GM19238 (cell line): Measurements from ENCODE around the gene ATF5.

Experiments
- DNase-seq: peaks from one replicate; pipeline ENCODE4 v3.0.0; 2011; ENCODE audit warnings: low spot score; ENCODE audit not compliant: insufficient read length

ATF5 gene

DNA sequence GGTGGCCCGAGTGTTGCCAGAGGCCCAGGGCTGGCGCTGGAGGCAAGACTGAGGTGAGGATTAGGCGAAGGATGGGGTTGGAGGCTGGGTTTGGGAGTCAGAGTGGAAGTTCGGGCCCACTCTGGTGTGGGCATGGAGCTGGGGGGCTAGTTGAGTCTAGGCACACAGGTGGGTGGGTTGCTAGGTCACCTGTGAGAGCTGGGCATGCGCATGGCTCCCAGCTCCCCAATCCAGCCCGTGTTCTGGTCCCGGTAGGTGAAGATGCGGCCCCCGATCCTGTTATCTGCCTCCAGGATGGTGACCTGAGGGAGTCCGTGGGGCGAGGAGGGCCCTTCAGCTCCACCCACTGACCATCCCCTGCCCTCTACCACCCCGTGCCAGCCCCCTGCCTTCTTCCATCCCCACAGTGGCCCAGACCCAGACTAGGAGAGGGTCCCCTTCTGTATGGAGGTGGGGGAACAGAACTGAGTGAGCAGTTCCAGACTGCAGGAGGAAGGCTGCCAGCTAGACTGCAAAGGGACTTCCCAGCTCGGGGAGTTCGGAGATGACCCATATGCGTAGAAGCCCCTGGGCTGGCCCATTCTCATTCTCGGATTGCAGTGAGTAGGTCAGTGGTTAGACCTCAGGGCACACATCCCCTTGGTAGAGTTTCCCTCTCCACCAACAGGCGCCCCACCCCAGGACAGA, 34.0 kb upstream of the ATF5 start:
- peak; percentile 67 for DNase-seq

DNA sequence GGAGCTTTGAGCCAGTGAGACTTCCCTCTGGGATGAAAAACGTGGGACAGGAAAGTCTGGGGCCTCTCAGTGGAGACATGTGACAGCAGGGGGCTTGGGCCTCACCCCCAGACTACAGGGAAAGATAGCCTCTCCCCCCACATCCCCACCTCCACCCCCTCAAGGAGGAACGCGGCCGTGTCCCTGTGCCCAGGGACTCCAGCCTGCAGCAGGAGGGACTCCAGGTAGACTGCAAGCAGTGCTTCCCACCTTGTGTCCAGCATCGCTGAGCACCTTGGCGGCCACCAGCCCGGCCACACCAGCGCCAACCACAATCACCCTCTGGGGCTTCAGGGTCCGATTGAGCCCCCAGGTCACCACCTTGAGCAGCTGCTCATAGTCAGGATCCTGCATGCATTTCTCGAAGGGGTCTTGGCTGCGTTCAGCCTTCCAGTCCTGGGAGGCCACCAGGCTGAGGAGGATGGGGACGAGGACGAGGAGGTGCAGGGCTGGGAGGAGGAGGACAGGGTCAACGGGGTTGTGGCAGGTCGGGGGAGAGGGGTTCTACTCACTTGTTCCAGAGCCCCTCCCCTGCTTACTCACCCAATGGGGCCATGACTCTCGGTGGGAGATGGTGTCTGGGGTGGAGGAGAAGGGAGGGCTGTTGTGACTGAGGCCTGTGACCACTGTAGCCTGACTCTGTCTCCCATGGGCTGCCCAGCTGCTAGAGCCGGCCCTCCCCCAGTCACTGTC, 33.3 kb upstream of the ATF5 start:
- DNase-seq = no peak

DNA sequence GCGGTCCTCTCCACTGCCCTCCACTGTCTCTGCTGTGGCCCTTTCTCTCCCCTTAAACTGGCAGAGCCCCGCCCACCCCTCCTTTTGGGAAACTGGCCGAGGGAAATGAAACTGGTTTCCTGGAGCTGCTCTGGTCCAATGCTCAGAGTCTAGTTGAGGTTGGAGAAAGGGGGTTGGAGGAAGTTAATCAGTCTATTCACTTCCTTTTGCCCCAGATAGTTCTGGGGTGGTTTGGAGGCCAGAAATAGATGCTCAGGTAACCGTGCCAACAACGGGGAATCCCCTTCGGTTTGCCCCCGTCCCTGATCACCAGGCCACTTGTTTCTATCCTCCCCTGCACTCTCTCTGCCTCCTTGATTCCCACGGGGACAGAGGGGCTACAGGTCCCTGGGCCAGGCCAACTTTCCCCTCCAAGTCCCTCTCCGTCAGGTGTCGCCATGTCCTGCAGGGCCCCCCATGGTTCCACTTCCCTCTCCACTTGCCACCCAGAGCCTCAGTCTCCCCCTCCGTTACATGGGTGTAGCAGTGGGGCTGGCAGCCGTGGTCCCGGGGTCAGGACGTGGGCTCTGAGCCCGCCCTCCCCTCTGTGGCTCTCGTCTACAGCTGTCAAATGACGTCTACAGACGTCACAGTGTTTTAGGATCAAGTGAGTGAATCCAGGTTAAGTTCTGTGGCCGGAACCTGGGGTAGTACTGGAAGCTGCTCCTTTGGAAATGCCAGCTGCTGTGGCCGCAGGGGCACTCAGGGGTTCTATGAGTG, 32.0 kb upstream of the ATF5 start, which contains the start of gene IL4I1:
IL4I1 (minus strand) TSS at position 25 of the 759 bp plus-strand sequence. CDS start 727 bp downstream, outside the sequence.
- DNase-seq = peak; percentile 83

DNA sequence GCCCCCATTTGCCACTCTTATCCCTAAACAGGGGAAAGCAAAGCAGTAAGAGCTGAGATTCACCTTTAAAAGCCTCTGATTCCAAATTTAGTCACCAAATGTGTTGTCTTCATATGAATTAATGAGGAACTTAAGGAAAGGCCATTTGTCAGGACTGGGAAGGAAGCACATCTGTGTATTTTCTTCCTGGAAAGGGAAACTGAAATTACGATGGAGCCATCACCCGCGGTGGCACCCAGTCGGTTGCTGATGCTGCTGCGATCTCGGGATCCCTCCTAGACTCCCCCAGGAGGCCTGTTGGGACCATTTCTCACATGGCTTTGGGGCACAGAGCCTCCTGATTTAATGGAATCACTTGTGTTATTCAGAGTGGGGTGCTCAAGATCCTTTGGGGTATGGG, 24.9 kb upstream of the ATF5 start:
- no peak for DNase-seq

DNA sequence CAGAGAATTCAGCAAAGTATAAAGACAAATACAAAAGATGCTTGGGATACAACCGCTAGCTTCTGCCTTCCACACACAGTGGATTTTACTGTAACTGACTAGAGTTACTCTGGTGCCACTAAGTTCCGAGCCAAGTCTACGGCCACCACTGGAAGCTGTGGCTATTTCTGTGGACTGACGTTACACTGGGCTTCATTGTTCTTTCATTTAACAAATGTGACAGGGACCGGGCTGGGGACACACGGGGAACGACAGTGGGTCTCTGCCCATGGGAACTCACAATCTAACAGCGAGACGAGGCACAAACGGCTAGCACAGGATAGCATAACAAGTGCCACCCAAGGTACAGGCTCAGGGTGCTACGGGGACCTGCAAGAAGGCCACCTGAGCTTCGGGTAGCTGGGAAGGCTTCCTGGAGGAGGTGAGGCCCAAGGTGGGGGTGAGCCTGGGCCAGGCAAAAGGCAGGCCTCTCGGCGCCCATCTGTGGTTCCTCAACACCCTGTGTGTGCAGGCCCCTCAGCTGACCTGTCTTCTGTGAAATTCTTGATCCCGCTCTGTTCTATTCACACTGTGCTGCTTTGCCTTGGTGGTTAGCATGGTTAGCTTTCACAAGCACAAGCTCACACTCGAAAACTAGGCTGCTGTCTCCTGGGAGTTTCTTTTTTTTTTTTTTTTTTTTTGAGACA, 22.0 kb upstream of the ATF5 start:
- DNase-seq = no peak

DNA sequence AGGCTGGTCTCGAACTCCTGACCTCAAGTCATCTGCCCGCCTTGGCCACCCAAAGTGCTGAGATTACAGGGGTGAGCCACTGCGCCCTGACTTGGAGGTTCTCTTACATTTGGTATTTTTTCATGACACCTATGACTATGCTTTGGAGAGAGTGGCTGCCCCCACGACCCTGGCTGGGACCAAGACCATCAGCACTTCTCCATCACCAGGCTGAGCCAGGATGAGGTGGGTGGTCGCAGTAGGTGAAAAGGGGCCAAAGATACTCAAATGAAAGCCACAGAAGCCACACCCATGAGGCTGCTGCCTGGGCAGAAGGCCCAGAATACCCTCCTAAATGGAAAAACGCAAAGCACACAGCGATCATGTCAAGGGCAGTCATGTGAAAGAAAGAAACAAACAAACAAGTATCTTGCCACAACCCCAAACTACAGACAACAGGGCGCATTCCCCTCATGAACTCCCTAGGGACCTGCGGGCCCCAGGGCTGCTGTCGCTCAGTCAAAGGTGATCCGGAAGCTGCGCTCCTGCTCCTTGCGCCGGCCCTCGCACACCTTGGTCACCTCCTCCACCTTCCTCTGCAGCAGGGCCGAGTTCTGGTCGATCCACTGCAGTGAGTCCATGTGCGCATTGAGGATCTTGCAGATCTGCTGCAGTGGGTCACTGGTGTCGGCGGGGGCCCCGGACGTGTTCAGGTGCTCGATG, 21.1 kb upstream of the ATF5 start:
- no peak for DNase-seq

DNA sequence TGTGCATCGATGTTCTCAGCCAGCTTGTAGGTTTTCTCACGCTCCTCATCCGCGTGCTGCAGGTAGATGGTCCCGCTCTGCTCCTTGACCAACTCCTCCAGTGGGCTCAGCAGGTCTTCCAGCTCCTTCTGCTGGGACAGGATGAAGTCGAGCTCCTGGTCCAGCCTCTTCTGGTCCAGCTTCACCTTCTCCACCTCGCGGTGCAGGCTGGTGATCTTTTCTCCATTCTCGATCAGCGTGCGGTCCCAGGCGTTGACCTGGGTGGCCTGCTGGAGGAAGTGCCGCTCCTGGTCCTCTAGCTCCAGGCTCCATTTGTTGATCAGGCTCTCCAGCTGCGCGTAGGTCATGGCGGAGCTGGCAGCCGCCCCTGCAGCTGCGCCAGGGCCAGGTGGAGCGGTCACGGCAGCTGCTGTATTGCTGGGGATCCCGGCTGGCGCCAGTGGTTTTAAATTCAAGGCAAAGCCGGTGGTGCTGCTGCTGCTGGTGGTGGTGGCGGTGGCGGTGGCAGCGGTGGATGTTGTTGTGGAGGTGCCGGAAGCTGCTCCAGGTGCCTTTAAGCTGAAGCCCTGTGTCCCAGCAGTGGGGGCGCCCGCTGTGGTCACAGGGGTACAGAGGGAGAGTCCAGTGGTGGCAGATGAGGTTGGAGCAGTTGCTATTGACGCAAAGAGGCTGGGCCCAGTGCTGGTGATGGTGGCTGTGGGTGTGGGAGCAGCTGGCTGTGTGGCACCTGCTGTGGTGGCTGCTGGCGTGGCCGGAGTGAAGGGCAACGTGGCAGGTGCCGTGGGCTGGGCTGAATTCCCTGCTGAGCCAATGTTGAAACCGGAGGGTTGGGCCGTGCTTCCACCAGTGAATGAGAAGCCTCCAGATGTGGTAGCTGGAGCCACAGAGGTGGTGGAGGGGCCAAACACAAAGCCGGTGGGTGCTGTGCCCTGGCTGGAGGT, 20.3 kb upstream of the ATF5 start:
- DNase-seq = no peak

DNA sequence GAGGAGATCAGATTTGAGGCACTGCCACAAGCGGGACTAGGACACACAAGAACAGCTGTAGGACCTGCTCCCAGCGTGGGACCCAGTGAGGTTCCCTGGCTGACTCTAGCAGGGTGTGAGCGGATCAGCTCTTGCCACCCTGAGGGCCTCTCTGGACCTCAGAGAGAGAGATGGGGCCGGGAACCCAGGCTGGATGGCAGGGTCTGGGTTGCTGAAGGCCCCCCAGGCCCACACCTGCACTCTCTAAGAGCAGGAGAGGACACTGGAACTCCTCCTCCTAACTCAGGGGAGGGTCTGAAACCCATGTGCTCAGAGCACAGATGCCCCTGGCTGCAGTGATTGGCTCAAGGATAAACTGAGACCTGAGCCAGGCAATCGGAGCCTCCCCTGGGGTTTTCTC, 18.8 kb upstream of the ATF5 start:
- DNase-seq = no peak

DNA sequence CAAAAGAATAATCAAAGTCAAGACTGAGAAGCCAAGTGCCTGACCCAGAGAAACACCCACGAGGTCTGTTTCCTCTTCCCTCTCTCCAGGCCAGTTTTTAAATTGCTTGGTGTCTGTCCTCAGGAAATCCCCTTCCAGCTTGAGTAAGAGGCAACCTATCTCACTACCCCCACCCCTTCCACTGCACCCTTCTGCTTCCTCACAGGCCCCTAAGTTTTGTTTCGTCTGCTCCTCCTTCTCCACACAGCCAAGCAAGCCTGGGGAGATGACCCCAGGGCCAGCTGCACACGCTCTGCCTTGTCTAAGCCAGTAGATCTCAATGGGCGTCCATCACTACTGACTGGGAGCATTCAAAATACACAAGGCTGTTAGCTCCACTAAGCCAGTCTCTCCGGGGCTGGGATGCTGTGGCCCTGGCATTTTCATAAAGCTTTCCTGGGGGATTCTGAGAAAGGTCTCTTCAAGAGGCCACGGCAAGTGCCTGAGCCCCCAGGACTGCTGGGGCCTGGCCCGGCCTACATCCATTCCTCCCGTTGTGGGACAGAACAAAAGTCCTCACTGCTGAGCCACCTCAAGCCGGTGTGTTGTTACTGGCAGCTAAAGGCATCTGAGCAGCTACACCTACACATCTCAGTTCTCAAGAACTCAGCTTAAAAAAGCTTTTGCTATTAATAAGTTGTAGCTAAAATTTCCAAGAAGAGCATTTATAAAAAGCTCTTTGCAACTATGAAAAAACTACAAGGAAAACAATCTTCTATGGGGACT, 17.4 kb upstream of the ATF5 start:
- DNase-seq = peak; percentile 68

DNA sequence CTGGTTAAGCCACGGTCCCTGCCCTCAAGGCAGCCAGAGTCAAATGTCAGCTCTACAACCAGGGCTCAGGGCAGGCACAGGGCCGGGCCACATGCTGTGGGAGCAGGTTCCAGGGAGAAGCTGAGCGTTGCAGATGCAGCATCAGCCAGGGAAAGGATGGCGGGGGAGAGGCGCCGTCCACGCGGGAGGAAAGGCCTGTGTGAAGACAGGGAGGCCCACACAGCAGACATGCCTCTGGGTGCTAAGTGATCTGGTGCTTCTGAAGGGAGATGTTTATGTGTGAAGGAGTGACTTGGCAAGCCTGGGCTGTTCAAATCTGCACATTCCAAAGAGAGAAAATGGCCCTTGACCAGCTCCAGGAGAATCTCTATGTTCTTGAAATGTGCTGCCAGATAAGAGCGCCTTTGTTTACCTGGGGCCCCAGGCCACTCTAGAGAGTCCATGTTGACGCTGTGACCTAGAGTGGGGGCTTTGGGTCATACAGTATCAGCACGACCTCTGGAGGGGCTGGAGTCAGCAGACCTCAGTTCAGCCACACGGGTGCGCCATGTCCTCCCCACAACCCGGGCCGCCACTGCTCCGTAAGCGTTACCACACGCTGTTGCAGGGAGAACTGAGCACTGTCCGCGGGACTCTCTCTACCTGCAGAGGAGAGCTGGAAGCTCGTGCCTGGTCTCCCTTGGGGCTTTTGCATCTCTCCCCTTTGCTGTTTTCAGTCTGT, 15.9 kb upstream of the ATF5 start:
- no peak for DNase-seq

DNA sequence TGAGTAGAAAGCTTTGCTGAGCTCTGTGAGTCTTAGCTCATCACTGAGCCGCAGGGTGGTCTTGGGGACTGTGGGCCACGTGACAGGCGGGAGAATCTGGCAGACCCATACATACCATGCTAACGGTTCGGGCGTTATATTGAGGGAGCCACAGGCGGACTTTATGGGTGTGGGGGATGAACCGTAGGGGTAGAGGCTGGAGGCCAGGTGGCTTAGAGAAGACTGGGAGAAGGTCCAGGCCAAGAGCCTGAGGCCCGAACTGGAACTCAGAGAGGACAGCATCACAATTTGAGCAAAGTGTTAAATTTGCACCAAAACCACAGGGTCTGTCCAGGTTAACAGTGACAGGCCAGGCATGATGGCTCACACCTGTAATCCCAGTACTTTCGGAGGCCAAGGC, 15.3 kb upstream of the ATF5 start:
- no peak for DNase-seq

DNA sequence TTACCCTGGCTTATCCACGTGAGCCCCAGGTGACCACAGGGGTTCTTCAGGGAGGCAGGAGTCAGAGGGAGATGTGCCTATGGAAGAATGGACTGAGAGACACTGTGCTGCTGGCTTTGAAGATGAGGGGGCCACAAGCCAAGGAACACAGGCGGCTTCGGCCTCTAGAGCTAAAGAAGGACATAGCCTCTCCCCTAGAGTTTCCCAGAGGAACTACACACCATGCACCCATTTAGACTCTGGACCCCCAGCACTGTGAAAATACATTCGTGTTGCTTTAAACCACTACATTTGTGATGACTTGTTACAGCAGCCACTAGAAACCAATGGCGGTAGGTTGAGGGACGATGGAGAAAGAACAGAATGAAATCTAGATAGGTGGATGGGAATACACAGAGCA, 13.7 kb upstream of the ATF5 start:
- no peak for DNase-seq

DNA sequence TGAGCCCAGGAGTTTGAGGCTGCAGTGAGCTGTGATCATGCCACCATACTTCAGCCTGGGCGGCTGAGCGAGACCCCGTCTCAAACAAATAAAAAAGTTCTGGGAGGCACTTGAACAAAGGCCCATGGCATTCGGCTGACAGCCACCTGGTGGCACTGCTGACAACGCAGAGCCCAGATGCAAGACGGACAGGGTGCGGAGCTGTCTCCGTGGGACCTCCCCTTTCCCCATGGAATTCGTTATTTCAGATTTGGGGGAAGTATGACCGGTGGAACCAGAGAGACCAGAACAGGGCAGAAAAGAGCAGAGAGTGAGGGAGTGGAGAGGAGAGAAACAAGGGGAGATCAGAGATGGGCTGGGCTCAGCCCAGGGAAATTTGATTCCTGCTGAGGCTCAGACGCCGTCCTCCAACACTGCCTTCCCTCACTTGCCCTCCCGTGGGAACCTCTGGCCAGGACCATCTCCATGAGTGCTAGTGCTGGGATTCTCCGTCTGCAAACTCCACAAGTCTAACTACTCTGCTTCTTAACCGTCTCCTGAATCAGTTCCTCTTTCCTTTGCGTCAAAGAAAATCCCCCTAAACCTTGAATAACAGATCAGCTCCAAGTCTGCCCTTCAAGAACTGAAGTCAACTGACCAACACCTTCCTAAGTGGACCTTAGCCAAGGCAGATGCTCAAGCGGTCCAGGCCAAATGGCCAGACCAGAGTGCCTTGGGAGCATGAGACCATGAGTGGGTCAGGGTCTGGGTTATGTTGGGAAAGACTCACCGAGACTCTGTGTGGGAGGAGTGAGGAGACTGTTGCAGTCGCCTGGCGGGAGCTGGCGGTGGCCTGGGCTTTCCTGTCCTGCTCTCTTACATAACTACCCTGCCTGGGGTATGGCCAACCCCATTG, 11.9 kb upstream of the ATF5 start:
- no peak for DNase-seq

DNA sequence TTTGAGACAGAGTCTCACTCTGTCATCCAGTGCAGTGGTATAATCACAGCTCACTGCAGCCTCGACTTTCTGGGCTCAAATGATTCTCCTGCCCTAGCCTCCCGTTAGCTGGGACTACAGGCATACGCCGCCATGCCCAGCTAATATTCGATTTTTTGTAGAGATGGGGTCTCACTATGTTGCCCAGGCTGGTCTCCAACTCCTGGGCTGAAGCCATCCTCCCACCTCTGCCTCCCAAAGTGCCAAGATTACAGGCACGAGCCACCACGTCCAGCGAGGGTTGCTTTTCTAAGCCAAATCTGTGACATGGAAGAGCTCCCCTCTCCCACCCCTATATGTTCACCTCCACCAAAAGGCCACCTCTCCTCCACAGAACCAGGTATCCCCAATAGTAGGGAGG, 10.9 kb upstream of the ATF5 start:
- DNase-seq = no peak

DNA sequence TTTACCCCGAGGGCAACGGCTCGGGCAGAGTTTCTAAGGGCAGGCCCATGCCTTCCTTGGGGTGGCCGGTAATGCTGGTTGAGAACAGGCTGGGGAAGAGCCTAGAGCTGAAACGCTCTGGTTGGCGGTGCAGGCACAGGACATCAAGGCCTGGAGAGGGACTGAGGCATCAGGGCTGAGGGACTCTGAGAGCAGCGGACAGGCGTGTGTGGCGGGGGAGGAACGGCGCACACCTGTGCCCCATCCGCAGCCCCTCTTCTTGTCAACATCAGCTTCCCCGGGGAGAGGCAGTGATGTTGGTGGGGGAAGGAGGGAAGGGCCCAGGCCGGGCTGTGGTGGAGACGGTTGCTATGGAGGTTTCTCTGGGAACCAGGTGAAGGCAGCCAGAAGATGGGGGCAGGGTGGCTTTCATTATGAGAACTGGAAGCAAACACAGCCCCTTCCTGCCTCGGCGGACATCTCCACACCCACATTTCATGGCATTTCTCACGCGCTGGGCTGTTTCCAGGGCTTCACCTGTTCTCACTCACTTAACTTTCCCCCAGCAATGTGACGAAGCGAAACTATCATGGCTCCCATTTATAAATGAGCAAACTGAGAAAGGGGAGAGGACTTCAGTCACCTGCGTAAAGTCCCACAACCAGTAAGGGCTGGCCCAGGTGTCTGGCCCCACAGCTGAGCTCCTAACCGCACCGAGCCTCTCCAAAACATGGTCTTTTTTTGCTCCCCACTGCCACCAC, 8.2 kb upstream of the ATF5 start:
- no peak for DNase-seq

DNA sequence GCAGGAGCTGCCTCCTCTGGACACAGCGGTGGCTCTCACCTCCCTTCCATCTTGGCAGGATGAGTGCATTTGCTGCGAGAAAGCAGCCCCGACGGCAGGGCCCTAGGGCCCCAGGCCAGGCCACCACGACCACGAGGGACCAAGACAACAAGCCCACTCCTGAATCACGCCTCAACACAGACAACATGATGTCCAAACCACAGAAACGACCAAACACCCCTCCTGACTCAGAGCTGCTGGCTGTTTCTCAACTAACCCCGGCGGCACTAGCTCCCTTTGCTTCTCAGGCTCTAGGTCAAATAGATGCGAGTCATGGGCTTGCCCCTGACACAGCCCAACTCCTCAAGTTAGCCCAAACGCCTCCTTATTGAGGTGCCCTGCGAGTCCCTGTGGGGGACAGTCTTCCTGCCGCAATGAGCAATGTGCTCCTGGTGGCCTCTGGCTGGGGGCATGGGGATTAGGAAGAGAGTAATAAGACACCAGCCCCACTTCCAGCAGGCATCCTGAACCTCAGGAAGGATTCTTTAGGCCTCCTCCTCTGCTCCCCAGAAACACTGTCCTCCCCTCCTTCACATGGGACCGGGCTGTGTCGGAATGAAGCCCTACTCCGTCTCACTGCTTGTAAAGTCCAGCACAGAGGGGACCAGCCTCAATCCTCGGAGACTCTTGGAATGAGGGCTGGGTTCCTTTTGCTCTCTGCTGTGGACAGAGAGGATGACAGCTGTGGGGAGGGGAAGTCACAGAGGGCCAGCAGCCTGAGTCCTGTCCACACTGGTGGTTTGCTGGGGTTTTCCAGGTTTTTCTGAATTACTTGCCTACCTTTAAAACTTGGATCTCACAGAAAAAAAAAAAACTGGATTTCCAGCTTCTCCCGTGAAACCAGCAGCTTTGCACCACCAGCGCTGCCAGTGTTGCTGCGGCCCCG, 6.9 kb upstream of the ATF5 start:
- no peak for DNase-seq
